H1 (cell line): ENCODE data around the gene EMD. TPM values are rescaled to one million over a fixed set of nuclear protein-coding genes. Genes with fewer than 3 reads are reported as not detected.

Source experiments
- CTCF ChIA-PET: fragments of 300-600 bp; sonication (Branson Sonifier 250); formaldehyde crosslinking; loops from one replicate; lab custom pipeline; 2021; ENCODE audit not compliant: partially characterized antibody; lab: Charles Lee
- POLR2A ChIA-PET: fragments of 300-600 bp; sonication (Branson Sonifier 250); formaldehyde crosslinking; loops from one replicate; lab custom pipeline; 2021; ENCODE audit warnings: inconsistent platforms; ENCODE audit not compliant: partially characterized antibody; lab: Charles Lee
- DNase-seq, 2 experiments: peaks; one replicate each; pipeline versions ENCODE4 v3.0.0 to v3.0.0-alpha.2; 2010 to 2022; ENCODE audit warnings: low spot score in 2 of 2, low read depth in 1 of 2, mixed read lengths in 1 of 2
- FAIRE-seq: peaks from 2 replicates; lab custom pipeline; 2011; peaks lifted over from hg19 to GRCh38; lab: Jason Lieb, UNC
- H2AFZ ChIP-seq: 2 replicates; pipeline ENCODE4 v1.8.1; 2012; ENCODE audit warnings: low read length, inconsistent platforms
- H2AK5ac ChIP-seq: 2 replicates; pipeline ENCODE4 v1.6.1; 2013; ENCODE audit warnings: low read depth, low read length
- H2BK120ac ChIP-seq: replicated peaks from 2 replicates; pipeline ENCODE3; 2013; ENCODE audit warnings: low read depth, low read length, inconsistent platforms
- H2BK12ac ChIP-seq: 2 replicates; pipeline ENCODE4 v1.6.1; 2013; ENCODE audit warnings: low read depth, low read length
- H2BK15ac ChIP-seq: 2 replicates; pipeline ENCODE4 v1.6.1; 2013; ENCODE audit warnings: low read length
- H2BK20ac ChIP-seq: 2 replicates; pipeline ENCODE4 v1.6.1; 2013; ENCODE audit warnings: low read length
- H2BK5ac ChIP-seq: 2 replicates; pipeline ENCODE4 v1.6.1; 2013; ENCODE audit warnings: low read depth, low read length
- H3K14ac ChIP-seq: 2 replicates; pipeline ENCODE4 v1.6.1; 2013; ENCODE audit warnings: inconsistent platforms; ENCODE audit not compliant: insufficient read length
- H3K18ac ChIP-seq: 2 replicates; pipeline ENCODE4 v1.6.1; 2013; ENCODE audit warnings: low read length; ENCODE audit errors: extremely low read depth
- H3K23ac ChIP-seq: 2 replicates; pipeline ENCODE4 v1.6.1; 2013; ENCODE audit warnings: inconsistent platforms; ENCODE audit not compliant: insufficient read length
- H3K23me2 ChIP-seq: 2 replicates; pipeline ENCODE4 v1.6.1; 2013; ENCODE audit warnings: low read depth, low read length
- H3K27ac ChIP-seq: 2 replicates; pipeline ENCODE4 v1.6.1; 2011; ENCODE audit warnings: low read depth, low read length, inconsistent platforms
- H3K27me3 ChIP-seq, 4 experiments: replicated peaks in 1 of 4; 1 replicate in 1 of 4; 2 replicates in 3 of 4; pipeline versions ENCODE4 v1.6.1 to v1.8.1; 2011 to 2013; ENCODE audit warnings: low read length in 3 of 4, mild to moderate bottlenecking in 3 of 4, inconsistent platforms in 2 of 4, mixed read lengths in 2 of 4, moderate library complexity in 1 of 4; ENCODE audit not compliant: control insufficient read depth in 3 of 4, insufficient read depth in 3 of 4; ENCODE audit errors: extremely low read depth in 1 of 4
- H3K36me3 ChIP-seq, 4 experiments: 2 replicates each; pipeline versions ENCODE4 v1.6.1 to v1.8.1; 2011 to 2013; ENCODE audit warnings: mild to moderate bottlenecking in 4 of 4, low read length in 3 of 4, moderate library complexity in 2 of 4, control low read depth in 1 of 4, inconsistent platforms in 1 of 4; ENCODE audit not compliant: insufficient read depth in 4 of 4, control insufficient read depth in 2 of 4
- H3K4ac ChIP-seq: replicated peaks from 2 replicates; pipeline ENCODE3; 2013; ENCODE audit warnings: low read length, low read depth, mixed read lengths, inconsistent platforms; ENCODE audit not compliant: insufficient read length
- H3K4me1 ChIP-seq, 4 experiments: replicated peaks in 1 of 4; 1 replicate in 1 of 4; 2 replicates in 3 of 4; pipeline versions ENCODE4 v1.6.1 to v1.8.1; 2011 to 2013; ENCODE audit warnings: low read length in 3 of 4, inconsistent platforms in 2 of 4, mixed read lengths in 1 of 4; ENCODE audit not compliant: insufficient read depth in 4 of 4, control insufficient read depth in 3 of 4
- H3K4me2 ChIP-seq, 2 experiments: 2 replicates each; pipeline versions ENCODE4 v1.6.1 to v1.8.1; 2011 to 2013; ENCODE audit warnings: low read depth in 2 of 2, low read length in 2 of 2, control low read depth in 1 of 2, inconsistent platforms in 1 of 2, mild to moderate bottlenecking in 1 of 2; ENCODE audit not compliant: insufficient read depth in 1 of 2
- H3K4me3 ChIP-seq, 4 experiments: fragments of 200-600, 300-600 bp in 1 of 4; sonication (generic), shearing (Covaris generic), sonication (Bioruptor Twin) in 1 of 4; 2 replicates each; pipeline versions ENCODE4 v1.5.1 to v1.8.1; 2011 to 2016; ENCODE audit warnings: low read length in 4 of 4, low read depth in 3 of 4, control low read depth in 2 of 4, inconsistent platforms in 2 of 4, mild to moderate bottlenecking in 2 of 4, mixed read lengths in 1 of 4, moderate library complexity in 1 of 4; ENCODE audit not compliant: insufficient read depth in 2 of 4; ENCODE audit errors: extremely low read depth in 1 of 4
- H3K56ac ChIP-seq: replicated peaks from 2 replicates; pipeline ENCODE3; 2013; ENCODE audit warnings: low read depth, mild to moderate bottlenecking, mixed read lengths, low read length, inconsistent platforms; ENCODE audit not compliant: insufficient read length
- H3K79me1 ChIP-seq: 2 replicates; pipeline ENCODE4 v1.6.1; 2013; ENCODE audit warnings: low read depth, low read length, control low read depth
- H3K79me2 ChIP-seq, 2 experiments: 2 replicates each; pipeline versions ENCODE4 v1.6.1 to v1.8.1; 2012 to 2013; ENCODE audit warnings: low read length in 2 of 2, mild to moderate bottlenecking in 2 of 2, inconsistent platforms in 1 of 2; ENCODE audit not compliant: insufficient read depth in 2 of 2, control insufficient read depth in 1 of 2
- H3K9ac ChIP-seq, 4 experiments: replicated peaks in 1 of 4; 1 replicate in 1 of 4; 2 replicates in 3 of 4; pipeline versions ENCODE4 v1.6.1 to v1.8.1; 2011 to 2013; ENCODE audit warnings: low read depth in 3 of 4, low read length in 3 of 4, control low read depth in 2 of 4, mild to moderate bottlenecking in 2 of 4, moderate library complexity in 2 of 4, inconsistent platforms in 1 of 4; ENCODE audit errors: extremely low read depth in 1 of 4
- H3K9me3 ChIP-seq, 2 experiments: 2 replicates each; pipeline versions ENCODE4 v1.6.1 to v1.8.1; 2012 to 2013; ENCODE audit warnings: mild to moderate bottlenecking in 2 of 2, moderate library complexity in 2 of 2, control low read depth in 1 of 2, inconsistent platforms in 1 of 2, low read depth in 1 of 2, low read length in 1 of 2, mixed read lengths in 1 of 2; ENCODE audit not compliant: insufficient read depth in 2 of 2
- H4K20me1 ChIP-seq, 2 experiments: replicated peaks in 1 of 2; 2 replicates each; pipeline versions ENCODE3 to v1.8.1; 2011 to 2013; ENCODE audit warnings: inconsistent platforms in 2 of 2, low read length in 2 of 2, mild to moderate bottlenecking in 1 of 2; ENCODE audit not compliant: insufficient read depth in 2 of 2, control insufficient read depth in 1 of 2
- H4K5ac ChIP-seq: 2 replicates; pipeline ENCODE4 v1.6.1; 2013; ENCODE audit warnings: low read length, low read depth, mixed read lengths, inconsistent platforms; ENCODE audit not compliant: insufficient read length
- H4K8ac ChIP-seq: 2 replicates; pipeline ENCODE4 v1.8.0; 2013; ENCODE audit warnings: mild to moderate bottlenecking, moderate library complexity, low read length, inconsistent platforms; ENCODE audit not compliant: insufficient read depth; ENCODE audit errors: extremely low read depth
- H4K91ac ChIP-seq: replicated peaks from 2 replicates; pipeline ENCODE3; 2013; ENCODE audit warnings: low read length, mixed read lengths, inconsistent platforms; ENCODE audit not compliant: insufficient read length
- CBX8 ChIP-seq: fragments of 300-800, 300-1000 bp; sonication (generic); IDR thresholded peaks from 2 replicates; pipeline ENCODE4 v1.7.1; 2016; ENCODE audit warnings: low read depth, low read length, borderline replicate concordance
- POLR2AphosphoS5 ChIP-seq: IDR thresholded peaks from 2 replicates; pipeline ENCODE4 v1.6.1; 2011; ENCODE audit warnings: low read depth, low read length
- WGBS, 2 experiments: shearing (Covaris generic) in 1 of 2; methylation state at CpG; one replicate each; pipeline versions ENCODE4 v1.1.6 to v1.1.7; 2013 to 2015; ENCODE audit warnings: low lambda C conversion rate in 2 of 2, mixed read lengths in 2 of 2, inconsistent platforms in 1 of 2, low coverage in 1 of 2, missing lambda C conversion rate in 1 of 2; ENCODE audit not compliant: insufficient replicate concordance in 2 of 2, insufficient coverage in 1 of 2, insufficient read length in 1 of 2; ENCODE audit errors: extremely low coverage in 1 of 2, missing lambda C conversion rate in 1 of 2; 5-methylcytosine and 5-hydroxymethylcytosine counted together
- polyA plus RNA-seq, 7 experiments: library from polyadenylated mRNA; depleted of rRNA in 3 of 7; stranded (reverse) in 5 of 7; unstranded in 2 of 7; fragments of >200 nt in 5 of 7; fragments of 200-250 nt in 2 of 7; gene quantifications; 1 replicate in 5 of 7; 2 replicates in 1 of 7; 4 replicates in 1 of 7; pipeline versions ENCODE4 v1.2.1 to v1.2.3, GENCODE V29; 2011 to 2013; ENCODE audit warnings: missing spikeins in 2 of 7, mixed read lengths in 2 of 7
- total RNA-seq: library from RNA; stranded (reverse); fragmentation: NEBNext Ultra II Directional; extraction: Animal tissue kit (Norgen Biotek cat#: 25700); gene quantifications from 2 replicates; pipeline ENCODE4 v1.2.1, GENCODE V29; 2021

The EMD gene
- total and polyA plus RNA-seq, 2 of the 8 experiments (the other 6 are each of a cell fraction or from before 2014, with no cell fraction given) = 45.5 to 109 TPM

DNA sequence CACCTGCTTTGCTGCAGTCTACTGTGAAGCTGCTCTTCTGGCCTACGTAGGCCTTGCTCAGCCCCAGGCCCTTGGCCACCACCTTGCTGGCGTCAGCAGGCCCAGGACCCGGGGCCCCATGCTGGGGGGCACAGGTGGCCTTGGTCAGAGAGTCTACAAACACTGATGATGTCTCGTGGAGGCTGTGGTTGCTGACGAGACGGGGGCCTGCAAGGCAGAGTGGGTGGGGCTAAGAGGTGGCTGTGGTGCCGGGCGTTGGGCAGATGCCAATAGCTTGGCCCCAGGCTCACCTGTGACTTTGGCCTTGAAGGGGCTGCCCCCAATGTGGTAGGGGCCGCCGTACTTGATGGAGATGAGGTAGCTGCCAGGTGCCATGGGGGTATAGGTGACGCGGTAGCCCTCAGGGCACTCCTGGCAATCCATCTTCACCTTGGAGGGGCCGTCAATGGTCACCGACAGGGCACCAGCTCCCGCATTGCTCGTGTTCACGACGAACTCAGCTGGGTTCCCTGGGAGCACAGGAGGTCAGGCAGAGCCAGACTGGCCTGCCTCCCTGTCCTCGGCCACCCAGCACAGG, 29.6 kb upstream of the EMD start:
- Histone ChIP-seq H3K23ac (no peak overlapping the region), H3K36me3 (peaks cover 28 to 63% (median 54%) of the 10 kb centered on the region in 4 experiments), H2BK20ac (no peak overlapping the region), H3K56ac (no peak overlapping the region), H3K27ac (no peak overlapping the region), H3K23me2 (no peaks in the 10 kb centered on the region), H4K8ac (no peak overlapping the region), H4K5ac (no peak overlapping the region), H2AFZ (no peak overlapping the region), H3K9me3 (no peaks in the 10 kb centered on the region), H3K14ac (no peak overlapping the region), H3K4ac (no peak overlapping the region), H2AK5ac (no peak overlapping the region), H3K9ac (no peak overlapping the region), H2BK5ac (no peak overlapping the region), H4K20me1 (peaks cover 0 to 22% of the 10 kb centered on the region in 2 experiments), H4K91ac (no peak overlapping the region), H3K4me2 (no peak overlapping the region), H3K4me1 (no peaks in the 10 kb centered on the region), H3K4me3 (no peak overlapping the region), H3K18ac (no peak overlapping the region), H2BK15ac (no peak overlapping the region), H3K27me3 (no peaks in the 10 kb centered on the region), H3K79me1 (no peaks in the 10 kb centered on the region), H2BK120ac (no peak overlapping the region), H2BK12ac (no peak overlapping the region), H3K79me2 (no peaks in the 10 kb centered on the region)
- DNase-seq (no peak), FAIRE-seq (no peak)
- WGBS, 2 experiments = 95% methylated on average over 15 of the region's 19 CpGs; no CpG with 5 or more reads in 1 of the 2 experiments
- ChIA-PET POLR2A (interaction anchor here (1.0 to 15.6 kb wide), 9 partner anchors 8 to 114 kb away, joined by 3 to 348 read pairs (median 16); partner anchors contain the start of genes EMD, FLNA and RPL10), CTCF (interaction anchor here (0.8 to 1.5 kb wide), 3 partner anchors 13 to 34 kb away, joined by 3 to 6 read pairs (median 4); no protein-coding TSS in a partner anchor)
- TF ChIP-seq CBX8 (no peak), POLR2AphosphoS5 (peak; percentile 15; the same call in 1 of the 2 replicates)
